ENCODE results near the gene GPRIN3. TPM values are rescaled to one million over a fixed set of nuclear protein-coding genes. Genes with fewer than 3 reads are reported as not detected.

GPRIN3 gene
- total and polyA plus RNA-seq, 2 donors (not counting 3 experiments of a cell fraction or from before 2014, with no cell fraction given): 0.17 to 2.2 TPM

DNA sequence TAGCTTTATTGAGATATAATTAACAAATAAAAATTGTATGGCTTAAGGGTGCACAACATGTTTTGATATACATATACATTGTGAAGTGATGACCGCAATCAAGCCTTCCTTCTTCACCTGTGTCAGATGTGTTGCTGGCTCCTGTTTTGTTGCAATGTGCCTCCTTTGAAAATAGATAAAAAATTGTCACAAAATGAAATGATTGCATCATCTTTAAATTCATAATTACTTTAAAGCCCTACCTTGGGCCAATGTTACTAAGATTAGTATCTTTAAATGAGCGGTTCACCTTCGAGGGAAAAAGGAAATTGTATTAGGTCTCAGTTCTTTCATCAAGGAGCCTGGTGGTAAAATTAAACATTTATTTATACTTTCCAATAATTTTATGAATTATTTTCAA is 77.3 kb downstream of the GPRIN3 start:
- Histone ChIP-seq H3K9ac (replicated peaks; ENCODE audit: extremely low read depth, insufficient read depth, low read length) (no peak overlapping the region), H3K4me2 (ENCODE audit: insufficient read depth, low read length) (no peak overlapping the region), H3K9me3 (replicated peaks; ENCODE audit: control insufficient read depth, insufficient read depth, low read length) (no peaks in the 10 kb centered on the region), H3K27me3 (ENCODE audit: control insufficient read depth in 2 of 2, insufficient read depth in 2 of 2, low read length in 2 of 2) (peaks cover 0 to 2% of the 10 kb centered on the region in 2 experiments), H3K4me1 (ENCODE audit: control insufficient read depth, extremely low read depth, insufficient read depth, low read length) (no peaks in the 10 kb centered on the region), H2AFZ (ENCODE audit: low read depth, low read length) (no peak overlapping the region), H3K36me3 (ENCODE audit: control insufficient read depth in 2 of 2, extremely low read depth in 1 of 2, insufficient read depth in 2 of 2, low read length in 2 of 2) (no peaks in the 10 kb centered on the region), H3K79me2 (ENCODE audit: control insufficient read depth, insufficient read depth, low read length) (no peaks in the 10 kb centered on the region), H4K20me1 (replicated peaks; ENCODE audit: control insufficient read depth, extremely low read depth, insufficient read depth, low read length) (no peaks in the 10 kb centered on the region), H3K4me3 (replicated peaks in 1 of 3; ENCODE audit: insufficient read depth in 1 of 3, low read depth in 1 of 3, low read length in 3 of 3) (no peak overlapping the region), H3K9me1 (replicated peaks; ENCODE audit: control insufficient read depth, extremely low read depth, insufficient read depth, low read length) (no peaks in the 10 kb centered on the region), H3K27ac (ENCODE audit: insufficient read depth, low read depth, low read length) (no peak overlapping the region)
- no peak for TF ChIP-seq FOS (IDR thresholded peaks at IDR 0.05; ENCODE audit: borderline replicate concordance, insufficient read depth, low read length)
- TF ChIP-seq, protein P1, sequence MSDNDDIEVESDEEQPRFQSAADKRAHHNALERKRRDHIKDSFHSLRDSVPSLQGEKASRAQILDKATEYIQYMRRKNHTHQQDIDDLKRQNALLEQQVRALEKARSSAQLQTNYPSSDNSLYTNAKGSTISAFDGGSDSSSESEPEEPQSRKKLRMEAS (IDR thresholded peaks at IDR 0.05; ENCODE audit: insufficient read depth, insufficient read length): no peak
- no peak for TF ChIP-seq MYC (IDR thresholded peaks at IDR 0.05; ENCODE audit: low read depth, low read length)
- no peak for TF ChIP-seq GATA2 (IDR thresholded peaks at IDR 0.05; ENCODE audit: insufficient read depth, insufficient read length, low read depth, low read length)
- TF ChIP-seq EZH2 (IDR thresholded peaks at IDR 0.05; ENCODE audit: borderline replicate concordance, low read depth, low read length, severe bottlenecking): no peak
- no peak for TF ChIP-seq POLR2A (IDR thresholded peaks at IDR 0.05; ENCODE audit: low read depth, low read length)
- no peak for TF ChIP-seq POLR2AphosphoS5 (IDR thresholded peaks at IDR 0.05; ENCODE audit: insufficient read depth, low read depth, low read length)
- no peak for TF ChIP-seq JUN (IDR thresholded peaks at IDR 0.05; ENCODE audit: borderline replicate concordance, insufficient read depth, insufficient read length, low read depth)
- TF ChIP-seq, protein P2, sequence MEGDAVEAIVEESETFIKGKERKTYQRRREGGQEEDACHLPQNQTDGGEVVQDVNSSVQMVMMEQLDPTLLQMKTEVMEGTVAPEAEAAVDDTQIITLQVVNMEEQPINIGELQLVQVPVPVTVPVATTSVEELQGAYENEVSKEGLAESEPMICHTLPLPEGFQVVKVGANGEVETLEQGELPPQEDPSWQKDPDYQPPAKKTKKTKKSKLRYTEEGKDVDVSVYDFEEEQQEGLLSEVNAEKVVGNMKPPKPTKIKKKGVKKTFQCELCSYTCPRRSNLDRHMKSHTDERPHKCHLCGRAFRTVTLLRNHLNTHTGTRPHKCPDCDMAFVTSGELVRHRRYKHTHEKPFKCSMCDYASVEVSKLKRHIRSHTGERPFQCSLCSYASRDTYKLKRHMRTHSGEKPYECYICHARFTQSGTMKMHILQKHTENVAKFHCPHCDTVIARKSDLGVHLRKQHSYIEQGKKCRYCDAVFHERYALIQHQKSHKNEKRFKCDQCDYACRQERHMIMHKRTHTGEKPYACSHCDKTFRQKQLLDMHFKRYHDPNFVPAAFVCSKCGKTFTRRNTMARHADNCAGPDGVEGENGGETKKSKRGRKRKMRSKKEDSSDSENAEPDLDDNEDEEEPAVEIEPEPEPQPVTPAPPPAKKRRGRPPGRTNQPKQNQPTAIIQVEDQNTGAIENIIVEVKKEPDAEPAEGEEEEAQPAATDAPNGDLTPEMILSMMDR (IDR thresholded peaks at IDR 0.05; ENCODE audit: extremely low read depth in 1 of 2, insufficient read depth in 1 of 2, low read depth in 1 of 2, low read length in 2 of 2): no peak
- intact Hi-C loops (cut with micrococcal nuclease): no loop called here
- ChIA-PET CTCF (no interaction called here), POLR2A (no interaction called here)
- no peak for DNase-seq (ENCODE audit: low read depth, low spot score)
- no peak for FAIRE-seq
- BruUV-seq (replicated peaks): no TSS peak
- dilution Hi-C loops (cut with MboI; ENCODE audit: extremely low pct_ligation_motif_present, low sequenced_read_pairs): no loop called here
